GM12892 (cell line): ENCODE results near the gene GPR3.

Source experiments
- POLR2A ChIP-seq: IDR thresholded peaks from 2 replicates; pipeline ENCODE4 v1.6.1; 2011; ENCODE audit warnings: low read depth, low read length, control low read depth
- POLR2AphosphoS5 ChIP-seq: IDR thresholded peaks from 2 replicates; pipeline ENCODE4 v1.6.1; 2011; ENCODE audit warnings: low read depth, low read length, control low read depth

DNA sequence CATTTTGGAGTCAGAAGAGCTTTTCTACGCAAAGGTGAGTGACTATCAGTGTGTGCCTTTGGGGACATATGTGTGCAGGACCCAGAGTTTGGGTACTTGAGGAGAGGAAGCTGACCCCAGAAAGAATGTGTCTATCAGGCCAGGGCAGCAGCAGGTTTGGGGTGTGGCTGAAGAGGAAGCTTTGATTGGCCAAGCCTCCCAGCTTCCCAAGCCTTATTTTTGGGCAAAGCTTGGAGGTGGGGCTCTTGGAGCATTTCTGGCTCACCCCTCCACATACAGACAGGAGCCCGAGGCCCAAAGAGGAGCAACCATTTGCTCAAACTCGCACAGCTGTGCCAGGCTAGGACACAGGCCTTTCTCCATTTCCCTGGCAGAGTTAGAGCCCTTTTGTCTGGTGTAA is 4.7 kb downstream of the GPR3 start:
- TF ChIP-seq POLR2AphosphoS5: no peak
- TF ChIP-seq POLR2A: no peak
